Peyer's patch (tissue), 4 donors: ENCODE data around the gene BRICD5. TPM values are rescaled to one million over a fixed set of nuclear protein-coding genes. Genes with fewer than 3 reads are reported as not detected.

Experiments used
- DNase-seq, 3 donors: peaks; one replicate each; pipeline ENCODE4 v3.0.0-alpha.2; 2017 to 2019
- H3K27ac ChIP-seq, 4 donors: fragments of 200-600 bp; sonication (generic); one replicate each; pipeline ENCODE4 v1.5.1; 2016 to 2019
- H3K27me3 ChIP-seq, 2 donors: fragments of 200-600 bp; sonication (generic); one replicate each; pipeline ENCODE4 v1.5.1; 2019
- H3K36me3 ChIP-seq, 3 donors: fragments of 200-600 bp; sonication (generic); one replicate each; pipeline ENCODE4 v1.5.1; 2016 to 2019
- H3K4me1 ChIP-seq, 4 donors: fragments of 200-600 bp; sonication (generic); one replicate each; pipeline ENCODE4 v1.5.1; 2016 to 2019
- H3K4me3 ChIP-seq, 4 donors: fragments of 200-600 bp; sonication (generic); 1 replicate in 3 of 4; 2 replicates in 1 of 4; pipeline ENCODE4 v1.5.1; 2016 to 2019; ENCODE audit warnings: mild to moderate bottlenecking in 1 of 4
- H3K9me3 ChIP-seq, 4 donors: fragments of 200-600 bp; sonication (generic); one replicate each; pipeline ENCODE4 v1.5.1; 2016 to 2019; ENCODE audit warnings: mild to moderate bottlenecking in 1 of 4
- POLR2A ChIP-seq, 2 donors: fragments of 450-650 bp; IDR thresholded peaks; one replicate each; pipeline ENCODE4 v1.5.1; 2017; ENCODE audit warnings: antibody characterized with exemption in 2 of 2, mild to moderate bottlenecking in 2 of 2, moderate library complexity in 2 of 2
- total RNA-seq, 4 donors: library from RNA; depleted of rRNA; stranded (reverse); fragments of >200 nt; gene quantifications; one replicate each; pipeline ENCODE4 v1.1.0, GENCODE V29; 2016
- TF ChIP-seq, protein P1 (sequence below), 6 experiments: fragments of 450-650 bp in 4 of 6; fragments of 200-600 bp in 2 of 6; sonication (generic) in 1 of 6; IDR thresholded peaks; one replicate each; pipeline ENCODE4 v1.5.1; 2017 to 2019; ENCODE audit warnings: antibody characterized with exemption in 6 of 6, mild to moderate bottlenecking in 3 of 6, moderate library complexity in 1 of 6

The BRICD5 gene
- total RNA-seq, 4 donors from 2014 or later = 13.3 to 44.6 (median 19.8) TPM

DNA sequence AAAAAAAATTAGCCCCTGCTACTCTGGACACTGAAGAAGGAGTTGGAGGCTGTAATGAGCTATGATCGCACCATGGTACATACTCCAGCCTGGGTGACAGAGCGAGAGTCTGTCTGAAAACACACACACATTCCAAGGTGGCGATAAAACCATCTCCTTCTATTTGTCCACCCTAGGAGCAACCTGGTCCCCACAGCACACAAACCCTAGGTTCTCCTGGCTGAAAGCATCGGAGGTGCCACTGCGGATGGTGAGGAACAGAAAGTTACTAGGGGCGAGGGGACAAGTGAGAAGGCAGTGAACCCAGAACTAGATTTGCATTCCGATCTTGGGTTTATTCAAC lies 42.1 kb upstream of the BRICD5 start:
- Histone ChIP-seq H3K27ac (peak overlapping the region in 3 of 4 donors; percentile 88 to 92 (median 90)), H3K4me1 (peaks cover 0 to 17% (median 11%) of the 10 kb centered on the region in 4 donors), H3K27me3 (no peaks in the 10 kb centered on the region), H3K9me3 (no peaks in the 10 kb centered on the region), H3K4me3 (no peak overlapping the region), H3K36me3 (peaks cover 0 to 62% (median 0%) of the 10 kb centered on the region in 3 donors)
- DNase-seq = peak in 1 of 3 donors; percentile 22
- TF ChIP-seq, protein P1, sequence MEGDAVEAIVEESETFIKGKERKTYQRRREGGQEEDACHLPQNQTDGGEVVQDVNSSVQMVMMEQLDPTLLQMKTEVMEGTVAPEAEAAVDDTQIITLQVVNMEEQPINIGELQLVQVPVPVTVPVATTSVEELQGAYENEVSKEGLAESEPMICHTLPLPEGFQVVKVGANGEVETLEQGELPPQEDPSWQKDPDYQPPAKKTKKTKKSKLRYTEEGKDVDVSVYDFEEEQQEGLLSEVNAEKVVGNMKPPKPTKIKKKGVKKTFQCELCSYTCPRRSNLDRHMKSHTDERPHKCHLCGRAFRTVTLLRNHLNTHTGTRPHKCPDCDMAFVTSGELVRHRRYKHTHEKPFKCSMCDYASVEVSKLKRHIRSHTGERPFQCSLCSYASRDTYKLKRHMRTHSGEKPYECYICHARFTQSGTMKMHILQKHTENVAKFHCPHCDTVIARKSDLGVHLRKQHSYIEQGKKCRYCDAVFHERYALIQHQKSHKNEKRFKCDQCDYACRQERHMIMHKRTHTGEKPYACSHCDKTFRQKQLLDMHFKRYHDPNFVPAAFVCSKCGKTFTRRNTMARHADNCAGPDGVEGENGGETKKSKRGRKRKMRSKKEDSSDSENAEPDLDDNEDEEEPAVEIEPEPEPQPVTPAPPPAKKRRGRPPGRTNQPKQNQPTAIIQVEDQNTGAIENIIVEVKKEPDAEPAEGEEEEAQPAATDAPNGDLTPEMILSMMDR (IDR thresholded peaks at IDR 0.05) = no peak
- TF ChIP-seq POLR2A (IDR thresholded peaks at IDR 0.05) = no peak

DNA sequence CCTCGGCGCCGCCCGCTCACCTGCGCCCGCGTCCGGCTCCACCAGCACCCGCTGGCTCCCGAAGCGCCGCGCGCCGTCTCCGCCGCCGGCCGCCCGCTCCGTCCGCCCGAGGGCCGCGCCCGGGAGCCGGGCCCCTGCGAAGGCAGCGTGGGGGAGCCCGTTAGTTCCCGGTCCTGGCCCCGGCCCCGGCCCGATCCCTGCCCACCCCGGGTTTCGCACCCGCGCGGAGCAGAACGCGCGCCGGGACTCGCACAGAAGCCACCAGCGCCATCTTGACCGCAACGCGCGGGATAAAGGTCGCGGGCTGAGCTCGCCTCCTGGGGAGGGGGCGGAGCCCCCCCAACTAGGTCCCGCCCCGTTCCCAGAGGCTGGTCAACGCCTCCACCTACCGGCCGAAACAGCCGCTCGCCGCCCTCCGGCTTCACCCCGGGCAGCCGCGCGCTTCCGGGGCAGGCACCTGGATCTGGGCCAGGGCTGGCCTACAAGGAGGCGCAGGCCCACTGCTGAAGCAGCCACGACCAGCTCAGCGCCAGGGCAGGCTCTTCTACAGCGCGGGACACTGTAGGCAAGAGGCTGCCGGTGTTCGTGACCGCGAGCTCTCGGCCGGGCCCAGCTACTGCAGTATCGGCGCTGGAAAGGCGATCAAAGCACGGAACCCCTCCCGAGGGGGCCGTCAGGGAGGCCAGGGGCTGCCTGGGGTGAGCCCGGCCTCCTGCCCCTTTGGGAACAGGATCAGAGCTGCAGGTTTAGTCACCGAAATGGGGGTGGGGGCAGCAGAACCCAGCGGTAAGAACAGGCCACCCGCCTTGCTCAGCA lies 40.8 kb upstream of the BRICD5 start, which contains the start of gene ECI1:
Gene ECI1, minus strand, starts transcription at position 292 of the 816 bp plus-strand sequence. Its CDS starts 21 bp downstream, at position 271.
- Histone ChIP-seq H3K27ac (peak within 1 kb of the TSS; percentile 88 to 98 (median 91)), H3K4me3 (peak within 1 kb of the TSS; percentile 60 to 91 (median 78)), H3K4me1 (peaks cover 0 to 17% (median 11%) of the 10 kb centered on the region in 4 donors), H3K9me3 (no peaks in the 10 kb centered on the region), H3K27me3 (no peaks in the 10 kb centered on the region), H3K36me3 (peaks cover 0 to 62% (median 0%) of the 10 kb centered on the region in 3 donors)
- TF ChIP-seq, protein P1 (IDR thresholded peaks at IDR 0.05) = peak; percentile 69 to 93 (median 82)
- TF ChIP-seq POLR2A (IDR thresholded peaks at IDR 0.05) = peak; percentile 89 to 91
- DNase-seq = peak; percentile 92 to 98 (median 98)

DNA sequence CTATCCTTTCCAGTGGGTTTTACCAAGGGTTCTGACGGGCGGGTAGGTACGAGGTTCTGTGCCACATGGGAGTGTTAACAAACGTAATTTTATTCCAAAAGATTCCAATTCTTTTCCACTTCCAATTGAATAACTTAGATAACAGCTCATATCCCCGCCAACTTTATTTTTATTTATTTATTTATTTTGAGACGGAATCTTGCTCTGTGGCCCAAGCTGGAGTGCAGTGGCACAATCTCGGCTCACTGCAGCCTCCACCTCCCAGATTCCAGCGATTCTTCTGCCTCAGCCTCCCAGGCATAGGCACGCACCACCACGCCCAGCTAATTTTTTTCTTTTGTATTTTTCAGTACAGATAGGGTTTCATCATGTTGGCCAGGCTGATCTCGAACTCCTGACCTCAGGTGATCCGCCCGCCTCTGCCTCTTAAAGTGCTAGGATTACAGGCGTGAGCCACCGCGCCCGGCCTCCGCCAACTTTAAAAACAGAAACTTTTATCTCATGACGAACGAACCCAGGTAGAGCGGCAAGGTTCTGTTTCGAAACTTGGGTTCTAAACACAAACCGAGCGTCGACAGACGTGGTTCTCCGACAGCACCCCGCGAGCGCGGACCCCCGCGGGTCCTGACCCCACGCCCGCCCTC lies 40.1 kb upstream of the BRICD5 start:
- no peaks in the 10 kb centered on the region for H3K27me3 ChIP-seq
- H3K27ac ChIP-seq = peak overlapping the region; percentile 88 to 98 (median 91)
- H3K4me1 ChIP-seq = peaks cover 0 to 17% (median 11%) of the 10 kb centered on the region in 4 donors
- TF ChIP-seq POLR2A (IDR thresholded peaks at IDR 0.05) = no peak
- TF ChIP-seq, protein P1 (IDR thresholded peaks at IDR 0.05) = no peak
- H3K4me3 ChIP-seq = peak overlapping the region; percentile 60 to 91 (median 78)
- H3K9me3 ChIP-seq = no peaks in the 10 kb centered on the region
- peaks cover 0 to 62% (median 0%) of the 10 kb centered on the region in 3 donors for H3K36me3 ChIP-seq
- peak; percentile 35 to 76 (median 71) for DNase-seq

GRCh38 chr16:2246301-2246885 lies 35.7 kb upstream of the BRICD5 start:
- Histone ChIP-seq H3K9me3 (no peaks in the 10 kb centered on the region), H3K4me1 (peaks cover 0 to 10% (median 5%) of the 10 kb centered on the region in 4 donors), H3K27ac (no peak overlapping the region), H3K27me3 (no peaks in the 10 kb centered on the region), H3K4me3 (no peak overlapping the region), H3K36me3 (peaks cover 0 to 75% (median 0%) of the 10 kb centered on the region in 3 donors)
- DNase-seq = no peak
- TF ChIP-seq, protein P1 (IDR thresholded peaks at IDR 0.05) = no peak
- no peak for TF ChIP-seq POLR2A (IDR thresholded peaks at IDR 0.05)

DNA sequence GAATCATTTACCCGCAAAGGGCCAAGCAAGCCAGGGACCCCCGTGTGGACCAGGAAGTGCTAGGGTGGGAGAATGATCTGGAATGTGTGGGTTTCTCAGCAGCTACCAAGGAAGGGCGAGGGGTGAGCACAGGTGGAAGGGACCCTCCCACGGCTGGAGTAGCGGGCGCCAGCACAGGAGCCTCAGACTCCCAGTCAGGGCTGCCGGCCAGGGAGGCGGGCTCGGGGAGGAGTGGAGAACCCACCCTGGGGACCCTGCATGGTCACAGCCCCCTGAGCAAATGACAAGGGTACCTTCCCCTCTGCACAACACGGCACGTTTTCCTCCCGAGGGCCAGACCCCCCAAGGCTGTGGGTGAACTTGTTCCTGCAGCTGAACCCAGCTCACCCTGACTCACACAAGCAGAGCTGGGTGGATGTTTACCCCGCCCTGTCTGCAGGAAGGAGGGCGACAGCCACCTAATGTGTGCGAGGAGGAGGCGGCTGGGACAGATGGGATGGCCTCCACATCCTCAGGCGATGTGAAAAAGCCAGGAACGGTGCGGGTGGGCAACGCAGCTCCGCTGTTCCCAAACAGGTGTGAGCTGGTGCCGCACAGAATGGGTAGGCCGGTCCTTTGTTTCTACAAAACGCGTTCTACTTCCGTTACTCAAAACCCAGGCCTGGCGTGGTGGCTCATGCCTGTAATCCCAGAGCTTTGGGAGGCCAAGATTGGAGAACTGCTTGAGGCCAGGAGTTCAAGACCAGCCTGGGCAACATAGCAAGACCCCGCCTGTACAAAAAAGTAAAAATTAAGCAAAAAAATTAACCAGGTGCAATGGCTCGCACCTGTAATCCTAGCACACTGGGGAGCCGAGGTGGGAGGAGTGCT lies 34.5 kb upstream of the BRICD5 start:
- TF ChIP-seq POLR2A (IDR thresholded peaks at IDR 0.05) = no peak
- TF ChIP-seq, protein P1 (IDR thresholded peaks at IDR 0.05) = no peak
- no peak for DNase-seq
- no peak overlapping the region for H3K4me3 ChIP-seq
- H3K27ac ChIP-seq = no peak overlapping the region
- no peaks in the 10 kb centered on the region for H3K9me3 ChIP-seq
- peaks cover 0 to 77% (median 0%) of the 10 kb centered on the region in 3 donors for H3K36me3 ChIP-seq
- H3K27me3 ChIP-seq = no peaks in the 10 kb centered on the region
- peaks cover 0 to 4% (median under 1%) of the 10 kb centered on the region in 4 donors for H3K4me1 ChIP-seq
